ENCODE measurements around the gene ALPL.
"Not testable (repeated sequence)": the region's sequence is repeated elsewhere in the genome, so short reads cannot be mapped to it uniquely, and the experiment has no call there.

The ALPL gene

GRCh38 chr1:21508580-21509350 lies 458 bp upstream of the ALPL start:
- peak; percentile 68 for DNase-seq

- no peak for DNase-seq
Measured at GRCh38 chr1:21510113-21510493, 880 bp downstream of the ALPL start.

- no peak for DNase-seq
Measured at GRCh38 chr1:21510885-21511578, 1.8 kb downstream of the ALPL start.

- no peak for DNase-seq
Measured at GRCh38 chr1:21511579-21512522, 2.6 kb downstream of the ALPL start.

GRCh38 chr1:21514245-21514644 lies 5.0 kb downstream of the ALPL start:
- no peak for DNase-seq

- DNase-seq: no peak
Measured at GRCh38 chr1:21517161-21517589, 8.0 kb downstream of the ALPL start.

GRCh38 chr1:21517660-21518480 lies 8.6 kb downstream of the ALPL start:
- no peak for DNase-seq

- DNase-seq: no peak
Measured at GRCh38 chr1:21518774-21519455, 9.7 kb downstream of the ALPL start.

GRCh38 chr1:21519486-21520070 lies 10.4 kb downstream of the ALPL start:
- not testable (repeated sequence) for DNase-seq

GRCh38 chr1:21520899-21521716 lies 11.9 kb downstream of the ALPL start:
- no peak for DNase-seq

- no peak for DNase-seq
Measured at GRCh38 chr1:21521717-21522060, 12.5 kb downstream of the ALPL start.

GRCh38 chr1:21522525-21523038 lies 13.4 kb downstream of the ALPL start:
- no peak for DNase-seq

- DNase-seq: no peak
Measured at GRCh38 chr1:21523297-21523813, 14.1 kb downstream of the ALPL start.

GRCh38 chr1:21524220-21524619 lies 15.0 kb downstream of the ALPL start:
- no peak for DNase-seq

- no peak for DNase-seq
Measured at GRCh38 chr1:21524686-21525339, 15.6 kb downstream of the ALPL start.

- DNase-seq: no peak
Measured at GRCh38 chr1:21525340-21525717, 16.1 kb downstream of the ALPL start.

GRCh38 chr1:21526441-21526840 lies 17.2 kb downstream of the ALPL start:
- DNase-seq: no peak

GRCh38 chr1:21530368-21531016 lies 21.3 kb downstream of the ALPL start:
- no peak for DNase-seq

- DNase-seq: no peak
Measured at GRCh38 chr1:21531241-21531640, 22.0 kb downstream of the ALPL start.

Data from activated naive CD4-positive, alpha-beta T cell treated with Interleukin-2 at 50 U/mL for 16 hours (primary cell).